NCI-H446 treated with DMSO at 0.1 percent for 48 hours (cell line): ENCODE measurements around the gene DCST2.

ENCODE experiments used
- DNase-seq: peaks from one replicate; lab custom pipeline; 2025; lab: John Stamatoyannopoulos, UW

Gene DCST2

GRCh38 chr1:155009742-155010141 is 23.8 kb downstream of the DCST2 start:
- no peak for DNase-seq

- no peak for DNase-seq
Measured at GRCh38 chr1:155009221-155009711, 24.3 kb downstream of the DCST2 start.

- no peak for DNase-seq
Measured at GRCh38 chr1:155008015-155008941, 25.3 kb downstream of the DCST2 start.

GRCh38 chr1:155007251-155007828 is 26.2 kb downstream of the DCST2 start:
- DNase-seq, result no peak

GRCh38 chr1:155006601-155007101 is 26.9 kb downstream of the DCST2 start:
- DNase-seq, result peak; percentile 12

- peak; percentile 88 for DNase-seq
Measured at GRCh38 chr1:155005076-155006011, 28.2 kb downstream of the DCST2 start.

GRCh38 chr1:155004352-155005075 is 29.1 kb downstream of the DCST2 start:
- no peak for DNase-seq

GRCh38 chr1:155003766-155004351 is 29.7 kb downstream of the DCST2 start:
- DNase-seq, result no peak

GRCh38 chr1:155003227-155003765 is 30.3 kb downstream of the DCST2 start:
- no peak for DNase-seq

GRCh38 chr1:155002464-155003226 is 30.9 kb downstream of the DCST2 start, which contains the start of gene ZBTB7B:
ZBTB7B (plus strand) TSS chr1:155002802; CDS start chr1:155014661, 11,859 bp downstream.
- DNase-seq, result no peak

- peak; percentile 97 for DNase-seq
Measured at GRCh38 chr1:155001675-155002463, 31.7 kb downstream of the DCST2 start.

GRCh38 chr1:155001425-155001674 is 32.2 kb downstream of the DCST2 start:
- no peak for DNase-seq

GRCh38 chr1:155000726-155001424 is 32.7 kb downstream of the DCST2 start:
- DNase-seq, result peak; percentile 65

GRCh38 chr1:155000411-155000725 is 33.2 kb downstream of the DCST2 start:
- no peak for DNase-seq

GRCh38 chr1:154999571-155000410 is 33.8 kb downstream of the DCST2 start:
- DNase-seq, result no peak

- DNase-seq, result no peak
Measured at GRCh38 chr1:154998818-154999570, 34.6 kb downstream of the DCST2 start.

GRCh38 chr1:154998201-154998780 is 35.3 kb downstream of the DCST2 start:
- no peak for DNase-seq
